ENCODE measurements around the gene GAGE13.
"Not testable (repeated sequence)": the region's sequence is repeated elsewhere in the genome, so short reads cannot be mapped to it uniquely, and the experiment has no call there.

DNA sequence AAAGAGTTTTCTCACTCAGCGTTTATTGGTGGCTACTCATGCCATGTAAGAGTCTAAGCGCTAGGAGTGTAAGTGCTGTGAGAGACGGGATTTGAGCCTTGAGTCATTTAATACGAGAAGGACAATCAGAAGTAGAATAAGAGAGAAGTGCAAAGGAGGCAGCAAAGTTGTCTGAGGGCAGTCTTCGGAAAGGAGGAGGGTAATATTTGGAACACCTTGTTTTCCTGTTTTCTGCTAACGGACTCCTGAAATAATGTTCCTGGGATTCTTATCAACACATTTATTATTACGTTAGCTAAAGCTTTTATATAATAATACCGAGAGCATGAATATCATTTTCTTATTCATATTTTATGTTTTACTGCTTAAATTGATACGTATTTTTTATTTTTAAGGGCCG is 14.0 kb downstream of the GAGE13 start:
- not testable (repeated sequence) for TF ChIP-seq ZNF530 (CRISPR knock-in tag; IDR thresholded peaks at IDR 0.05; ENCODE audit: low read depth); MTF2 (CRISPR knock-in tag; IDR thresholded peaks at IDR 0.05; ENCODE audit: borderline replicate concordance); POLR2AphosphoS5 (IDR thresholded peaks at IDR 0.05; ENCODE audit: low read depth, low read length); ZNF567 (CRISPR knock-in tag; IDR thresholded peaks at IDR 0.05; ENCODE audit: borderline replicate concordance); MAZ (IDR thresholded peaks at IDR 0.05; ENCODE audit: borderline replicate concordance, low read depth, low read length); MAZ (CRISPR knock-in tag; IDR thresholded peaks at IDR 0.05; ENCODE audit: low read depth); NFE2L2 (IDR thresholded peaks at IDR 0.05; ENCODE audit: low read length); CBX2 (IDR thresholded peaks at IDR 0.05; ENCODE audit: low read depth, low read length); CBX2 (CRISPR knock-in tag; IDR thresholded peaks at IDR 0.05; ENCODE audit: low read depth); RELA (CRISPR knock-in tag; IDR thresholded peaks at IDR 0.05)
- TF ChIP-seq, protein P1, sequence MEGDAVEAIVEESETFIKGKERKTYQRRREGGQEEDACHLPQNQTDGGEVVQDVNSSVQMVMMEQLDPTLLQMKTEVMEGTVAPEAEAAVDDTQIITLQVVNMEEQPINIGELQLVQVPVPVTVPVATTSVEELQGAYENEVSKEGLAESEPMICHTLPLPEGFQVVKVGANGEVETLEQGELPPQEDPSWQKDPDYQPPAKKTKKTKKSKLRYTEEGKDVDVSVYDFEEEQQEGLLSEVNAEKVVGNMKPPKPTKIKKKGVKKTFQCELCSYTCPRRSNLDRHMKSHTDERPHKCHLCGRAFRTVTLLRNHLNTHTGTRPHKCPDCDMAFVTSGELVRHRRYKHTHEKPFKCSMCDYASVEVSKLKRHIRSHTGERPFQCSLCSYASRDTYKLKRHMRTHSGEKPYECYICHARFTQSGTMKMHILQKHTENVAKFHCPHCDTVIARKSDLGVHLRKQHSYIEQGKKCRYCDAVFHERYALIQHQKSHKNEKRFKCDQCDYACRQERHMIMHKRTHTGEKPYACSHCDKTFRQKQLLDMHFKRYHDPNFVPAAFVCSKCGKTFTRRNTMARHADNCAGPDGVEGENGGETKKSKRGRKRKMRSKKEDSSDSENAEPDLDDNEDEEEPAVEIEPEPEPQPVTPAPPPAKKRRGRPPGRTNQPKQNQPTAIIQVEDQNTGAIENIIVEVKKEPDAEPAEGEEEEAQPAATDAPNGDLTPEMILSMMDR (CRISPR knock-in tag; IDR thresholded peaks at IDR 0.05): not testable (repeated sequence)

Data from HepG2 (cell line).